HepG2 (cell line): ENCODE results near the gene HOMEZ. TPM values are rescaled to one million over a fixed set of nuclear protein-coding genes. Genes with fewer than 3 reads are reported as not detected.
A peak's percentile ranks its signal among the peaks of the same experiment; 100 is the strongest.

Experiments
- ARNT2 ChIP-seq: sonication (generic); formaldehyde crosslinking; IDR thresholded peaks from 2 replicates; pipeline ENCODE4 v1.8.0; 2022; ENCODE audit warnings: mild to moderate bottlenecking, low read depth, missing genetic modification reagents, moderate library complexity
- IRX3 ChIP-seq: sonication (generic); formaldehyde crosslinking; IDR thresholded peaks from 2 replicates; pipeline ENCODE4 v1.8.1; 2023; ENCODE audit warnings: mild to moderate bottlenecking, low read depth, missing genetic modification reagents, borderline replicate concordance
- JUN ChIP-seq: sonication (generic); formaldehyde crosslinking; IDR thresholded peaks from 2 replicates; pipeline ENCODE4 v1.4.0; 2020; ENCODE audit warnings: mild to moderate bottlenecking, missing genetic modification reagents
- KMT2A ChIP-seq: sonication (generic); formaldehyde crosslinking; IDR thresholded peaks from 2 replicates; pipeline ENCODE4 v1.4.0; 2020; ENCODE audit warnings: missing genetic modification reagents
- NCOR1 ChIP-seq: fragments of 200-600 bp; sonication (generic); IDR thresholded peaks from 2 replicates; pipeline ENCODE4 v1.7.0; 2017; ENCODE audit warnings: antibody characterized with exemption, low read length, borderline replicate concordance
- NFE2L2 ChIP-seq: fragments of 150-350 bp; IDR thresholded peaks from 2 replicates; pipeline ENCODE4 v1.6.1; 2014; ENCODE audit warnings: low read length
- NR2F6 ChIP-seq, 2 experiments: IDR thresholded peaks; 2 replicates each; pipeline ENCODE4 v1.6.1; 2016; ENCODE audit warnings: antibody characterized with exemption in 1 of 2, mild to moderate bottlenecking in 1 of 2
- NRL ChIP-seq: sonication (generic); formaldehyde crosslinking; IDR thresholded peaks from 2 replicates; pipeline ENCODE4 v1.5.0; 2020; ENCODE audit warnings: missing genetic modification reagents, mild to moderate bottlenecking, moderate library complexity, borderline replicate concordance
- SP5 ChIP-seq: IDR thresholded peaks from 2 replicates; pipeline ENCODE4 v1.6.1; 2016; ENCODE audit warnings: low read depth, borderline replicate concordance
- SRSF1 ChIP-seq: fragments of 200-400 bp; formaldehyde crosslinking; optimal IDR thresholded peaks from 2 replicates; pipeline ENCODE3; 2017; ENCODE audit warnings: mild to moderate bottlenecking, low read depth, low read length, moderate library complexity
- ZFP62 ChIP-seq: sonication (generic); formaldehyde crosslinking; IDR thresholded peaks from 2 replicates; pipeline ENCODE4 v1.4.0; 2020; ENCODE audit warnings: missing genetic modification reagents
- ZNF431 ChIP-seq: sonication (generic); formaldehyde crosslinking; IDR thresholded peaks from 2 replicates; pipeline ENCODE4 v1.9.0; 2022; ENCODE audit warnings: missing genetic modification reagents, low read depth, mild to moderate bottlenecking, borderline replicate concordance
- ZNF570 ChIP-seq: sonication (generic); formaldehyde crosslinking; IDR thresholded peaks from 2 replicates; pipeline ENCODE4 v1.4.0; 2020; ENCODE audit warnings: mild to moderate bottlenecking, missing genetic modification reagents, borderline replicate concordance
- ZNF670 ChIP-seq: sonication (generic); formaldehyde crosslinking; IDR thresholded peaks from 2 replicates; pipeline ENCODE4 v1.8.0; 2022; ENCODE audit warnings: mild to moderate bottlenecking, missing genetic modification reagents, borderline replicate concordance
- ZNF775 ChIP-seq: sonication (generic); formaldehyde crosslinking; IDR thresholded peaks from 2 replicates; pipeline ENCODE4 v1.4.0; 2020; ENCODE audit warnings: missing genetic modification reagents, mild to moderate bottlenecking, moderate library complexity, borderline replicate concordance
- polyA plus RNA-seq, 8 experiments: library from polyadenylated mRNA; depleted of rRNA in 3 of 8; stranded (reverse) in 7 of 8; unstranded in 1 of 8; fragments of >200 nt; fragmentation: Illumina TruSeq in 4 of 8; extraction: Trizol in 4 of 8; gene quantifications; 2 replicates each; pipeline versions ENCODE4 v1.2.1 to v1.2.3, GENCODE V29; 2011 to 2016; ENCODE audit warnings: low read depth in 4 of 8, missing spikeins in 1 of 8, mixed read lengths in 1 of 8; ENCODE audit not compliant: insufficient read depth in 1 of 8
- total RNA-seq, 5 experiments: library from RNA; depleted of rRNA; stranded (reverse); fragments of >200 nt; fragmentation: Illumina TruSeq; extraction: Trizol; gene quantifications; 2 replicates each; pipeline ENCODE4 v1.2.3, GENCODE V29; 2016; ENCODE audit warnings: low read depth in 1 of 5
- TF ChIP-seq, protein P1 (sequence below): sonication (generic); formaldehyde crosslinking; IDR thresholded peaks from 2 replicates; pipeline ENCODE4 v1.4.0; 2020; ENCODE audit warnings: missing genetic modification reagents, borderline replicate concordance
- TF ChIP-seq, protein P2 (sequence below), 2 experiments: fragments of 450-650 bp in 1 of 2; sonication (generic) in 1 of 2; formaldehyde crosslinking; IDR thresholded peaks; 2 replicates each; pipeline versions ENCODE4 v1.5.0 to v1.8.0; 2020 to 2022; ENCODE audit warnings: mild to moderate bottlenecking in 1 of 2, missing genetic modification reagents in 1 of 2
- TF ChIP-seq, protein P3 (sequence below): sonication (generic); formaldehyde crosslinking; IDR thresholded peaks from 2 replicates; pipeline ENCODE4 v1.8.0; 2022; ENCODE audit warnings: low read depth, missing genetic modification reagents
- TF ChIP-seq, protein P4 (sequence below): sonication (generic); IDR thresholded peaks from 2 replicates; pipeline ENCODE4 v1.6.1; 2016; ENCODE audit warnings: low read depth, borderline replicate concordance

Gene HOMEZ
- total and polyA plus RNA-seq, 2 of the 13 experiments (the other 11 are each of a cell fraction or from before 2014, with no cell fraction given) = 14.5 to 31.8 TPM

DNA sequence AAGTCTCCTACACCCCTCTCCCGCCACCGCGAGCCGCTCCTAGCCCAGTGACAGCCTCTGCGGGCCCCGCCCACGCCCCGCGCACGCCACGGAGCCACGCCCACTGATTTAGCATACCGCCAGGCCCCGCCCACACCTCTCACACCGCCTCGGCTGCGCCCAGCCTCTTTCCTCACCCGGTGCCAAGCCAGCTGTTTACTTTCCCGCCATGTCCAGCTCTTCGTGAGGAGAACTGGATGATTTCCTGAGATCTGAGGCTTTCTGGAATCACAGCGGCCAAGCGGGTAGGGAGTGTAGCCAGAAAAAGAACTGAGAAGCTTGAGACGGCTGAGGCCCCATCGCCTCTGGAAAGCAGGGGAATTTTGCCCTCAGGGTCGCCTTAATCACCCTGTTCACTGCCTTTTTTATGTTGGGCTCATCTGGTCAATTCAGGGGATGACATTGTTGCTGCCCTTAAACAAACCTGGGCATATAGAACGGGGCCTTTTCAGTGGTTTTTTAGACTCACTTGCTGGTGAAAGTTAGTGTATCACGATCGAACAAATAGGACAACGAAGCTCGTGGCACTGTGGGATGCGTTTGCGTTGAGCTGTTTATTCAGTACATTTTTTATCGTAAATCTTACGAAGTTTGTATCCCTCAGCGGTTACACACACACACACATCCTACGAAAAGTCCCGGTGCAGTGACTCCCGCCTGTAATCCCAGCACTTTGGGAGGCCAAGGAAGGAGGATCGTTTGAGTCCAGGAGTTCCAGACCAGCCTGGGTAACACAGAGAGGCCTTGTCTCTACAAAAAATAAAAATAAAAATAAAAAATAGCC is 47.9 kb downstream of the HOMEZ start, which contains the start of gene RNF212B (continued):
- TF ChIP-seq, protein P1, sequence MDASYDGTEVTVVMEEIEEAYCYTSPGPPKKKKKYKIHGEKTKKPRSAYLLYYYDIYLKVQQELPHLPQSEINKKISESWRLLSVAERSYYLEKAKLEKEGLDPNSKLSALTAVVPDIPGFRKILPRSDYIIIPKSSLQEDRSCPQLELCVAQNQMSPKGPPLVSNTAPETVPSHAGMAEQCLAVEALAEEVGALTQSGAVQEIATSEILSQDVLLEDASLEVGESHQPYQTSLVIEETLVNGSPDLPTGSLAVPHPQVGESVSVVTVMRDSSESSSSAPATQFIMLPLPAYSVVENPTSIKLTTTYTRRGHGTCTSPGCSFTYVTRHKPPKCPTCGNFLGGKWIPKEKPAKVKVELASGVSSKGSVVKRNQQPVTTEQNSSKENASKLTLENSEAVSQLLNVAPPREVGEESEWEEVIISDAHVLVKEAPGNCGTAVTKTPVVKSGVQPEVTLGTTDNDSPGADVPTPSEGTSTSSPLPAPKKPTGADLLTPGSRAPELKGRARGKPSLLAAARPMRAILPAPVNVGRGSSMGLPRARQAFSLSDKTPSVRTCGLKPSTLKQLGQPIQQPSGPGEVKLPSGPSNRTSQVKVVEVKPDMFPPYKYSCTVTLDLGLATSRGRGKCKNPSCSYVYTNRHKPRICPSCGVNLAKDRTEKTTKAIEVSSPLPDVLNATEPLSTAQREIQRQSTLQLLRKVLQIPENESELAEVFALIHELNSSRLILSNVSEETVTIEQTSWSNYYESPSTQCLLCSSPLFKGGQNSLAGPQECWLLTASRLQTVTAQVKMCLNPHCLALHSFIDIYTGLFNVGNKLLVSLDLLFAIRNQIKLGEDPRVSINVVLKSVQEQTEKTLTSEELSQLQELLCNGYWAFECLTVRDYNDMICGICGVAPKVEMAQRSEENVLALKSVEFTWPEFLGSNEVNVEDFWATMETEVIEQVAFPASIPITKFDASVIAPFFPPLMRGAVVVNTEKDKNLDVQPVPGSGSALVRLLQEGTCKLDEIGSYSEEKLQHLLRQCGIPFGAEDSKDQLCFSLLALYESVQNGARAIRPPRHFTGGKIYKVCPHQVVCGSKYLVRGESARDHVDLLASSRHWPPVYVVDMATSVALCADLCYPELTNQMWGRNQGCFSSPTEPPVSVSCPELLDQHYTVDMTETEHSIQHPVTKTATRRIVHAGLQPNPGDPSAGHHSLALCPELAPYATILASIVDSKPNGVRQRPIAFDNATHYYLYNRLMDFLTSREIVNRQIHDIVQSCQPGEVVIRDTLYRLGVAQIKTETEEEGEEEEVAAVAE (CRISPR knock-in tag) = no peak
- TF ChIP-seq JUN (CRISPR knock-in tag) = peak; percentile 57; the same call in 1 of the 2 replicates
- no peak for TF ChIP-seq ARNT2 (CRISPR knock-in tag)
- no peak for TF ChIP-seq SRSF1
- TF ChIP-seq KMT2A (CRISPR knock-in tag) = no peak
- TF ChIP-seq, protein P2, sequence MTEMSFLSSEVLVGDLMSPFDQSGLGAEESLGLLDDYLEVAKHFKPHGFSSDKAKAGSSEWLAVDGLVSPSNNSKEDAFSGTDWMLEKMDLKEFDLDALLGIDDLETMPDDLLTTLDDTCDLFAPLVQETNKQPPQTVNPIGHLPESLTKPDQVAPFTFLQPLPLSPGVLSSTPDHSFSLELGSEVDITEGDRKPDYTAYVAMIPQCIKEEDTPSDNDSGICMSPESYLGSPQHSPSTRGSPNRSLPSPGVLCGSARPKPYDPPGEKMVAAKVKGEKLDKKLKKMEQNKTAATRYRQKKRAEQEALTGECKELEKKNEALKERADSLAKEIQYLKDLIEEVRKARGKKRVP (CRISPR knock-in tag; IDR thresholded peaks at IDR 0.05) = no peak
- no peak for TF ChIP-seq NR2F6 (IDR thresholded peaks at IDR 0.05)
- TF ChIP-seq NR2F6 (CRISPR knock-in tag; IDR thresholded peaks at IDR 0.05) = no peak
- TF ChIP-seq, protein P3, sequence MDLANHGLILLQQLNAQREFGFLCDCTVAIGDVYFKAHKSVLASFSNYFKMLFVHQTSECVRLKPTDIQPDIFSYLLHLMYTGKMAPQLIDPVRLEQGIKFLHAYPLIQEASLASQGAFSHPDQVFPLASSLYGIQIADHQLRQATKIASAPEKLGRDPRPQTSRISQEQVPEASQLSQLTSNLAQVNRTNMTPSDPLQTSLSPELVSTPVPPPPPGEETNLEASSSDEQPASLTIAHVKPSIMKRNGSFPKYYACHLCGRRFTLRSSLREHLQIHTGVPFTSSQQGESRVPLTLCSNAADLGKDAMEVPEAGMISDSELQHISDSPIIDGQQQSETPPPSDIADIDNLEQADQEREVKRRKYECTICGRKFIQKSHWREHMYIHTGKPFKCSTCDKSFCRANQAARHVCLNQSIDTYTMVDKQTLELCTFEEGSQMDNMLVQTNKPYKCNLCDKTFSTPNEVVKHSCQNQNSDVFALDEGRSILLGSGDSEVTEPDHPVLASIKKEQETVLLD (CRISPR knock-in tag) = no peak
- TF ChIP-seq IRX3 (CRISPR knock-in tag) = no peak
- no peak for TF ChIP-seq ZNF570 (CRISPR knock-in tag)
- TF ChIP-seq, protein P4, sequence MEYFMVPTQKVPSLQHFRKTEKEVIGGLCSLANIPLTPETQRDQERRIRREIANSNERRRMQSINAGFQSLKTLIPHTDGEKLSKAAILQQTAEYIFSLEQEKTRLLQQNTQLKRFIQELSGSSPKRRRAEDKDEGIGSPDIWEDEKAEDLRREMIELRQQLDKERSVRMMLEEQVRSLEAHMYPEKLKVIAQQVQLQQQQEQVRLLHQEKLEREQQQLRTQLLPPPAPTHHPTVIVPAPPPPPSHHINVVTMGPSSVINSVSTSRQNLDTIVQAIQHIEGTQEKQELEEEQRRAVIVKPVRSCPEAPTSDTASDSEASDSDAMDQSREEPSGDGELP = peak; percentile 97
- TF ChIP-seq ZNF775 = no peak
- no peak for TF ChIP-seq NFE2L2
- TF ChIP-seq NCOR1 = no peak
- TF ChIP-seq SP5 (CRISPR knock-in tag) = peak; percentile 41
- TF ChIP-seq ZNF670 = no peak
- TF ChIP-seq ZNF431 (CRISPR knock-in tag) = no peak
- no peak for TF ChIP-seq ZFP62
- peak; percentile 64; the same call in 1 of the 2 replicates for TF ChIP-seq NRL (CRISPR knock-in tag)
